ENCODE measurements around the gene SIX2. TPM values are rescaled to one million over a fixed set of nuclear protein-coding genes. Genes with fewer than 3 reads are reported as not detected.

The SIX2 gene
- total and polyA plus RNA-seq, 9 of the 15 experiments (the other 6 are each of a cell fraction or from before 2014, with no cell fraction given): not detected

DNA sequence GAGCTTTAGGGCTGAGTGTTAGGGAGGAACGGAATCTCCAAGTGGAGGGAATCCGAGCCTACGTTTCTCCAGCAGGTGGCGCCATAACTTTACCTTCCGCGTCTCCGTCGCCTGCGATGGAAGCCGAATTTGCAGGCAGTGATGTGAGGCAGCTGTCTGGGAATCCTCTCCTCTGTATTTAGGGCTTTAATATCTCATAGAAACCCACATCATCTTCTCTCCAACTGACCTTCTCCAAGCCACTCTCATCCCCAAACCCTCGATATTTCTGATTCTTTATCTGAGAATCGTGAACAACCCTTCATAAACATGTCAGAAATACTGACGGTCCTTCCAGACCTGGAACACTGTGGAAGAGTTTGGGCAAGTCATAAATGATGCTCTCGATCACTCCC, 27.5 kb downstream of the SIX2 start (continued):
- peak; percentile 85 for TF ChIP-seq REST (IDR thresholded peaks at IDR 0.05; ENCODE audit: borderline replicate concordance)
- no peak for TF ChIP-seq REST (CRISPR knock-in tag; IDR thresholded peaks at IDR 0.05; ENCODE audit: low read depth)
- TF ChIP-seq ZNF3 (CRISPR knock-in tag; IDR thresholded peaks at IDR 0.05): no peak
- peak; percentile 45; the same call in 1 of the 2 replicates for TF ChIP-seq ARID2 (IDR thresholded peaks at IDR 0.05)
- peak; percentile 41; the same call in 1 of the 2 replicates for TF ChIP-seq CC2D1A (IDR thresholded peaks at IDR 0.05)
- peak; percentile 82; the same call in 1 of the 2 replicates for TF ChIP-seq STAG1 (CRISPR knock-in tag; IDR thresholded peaks at IDR 0.05; ENCODE audit: borderline replicate concordance)

Measured in K562 (cell line).